ENCODE data around the gene FAF1.

FAF1 gene

DNA sequence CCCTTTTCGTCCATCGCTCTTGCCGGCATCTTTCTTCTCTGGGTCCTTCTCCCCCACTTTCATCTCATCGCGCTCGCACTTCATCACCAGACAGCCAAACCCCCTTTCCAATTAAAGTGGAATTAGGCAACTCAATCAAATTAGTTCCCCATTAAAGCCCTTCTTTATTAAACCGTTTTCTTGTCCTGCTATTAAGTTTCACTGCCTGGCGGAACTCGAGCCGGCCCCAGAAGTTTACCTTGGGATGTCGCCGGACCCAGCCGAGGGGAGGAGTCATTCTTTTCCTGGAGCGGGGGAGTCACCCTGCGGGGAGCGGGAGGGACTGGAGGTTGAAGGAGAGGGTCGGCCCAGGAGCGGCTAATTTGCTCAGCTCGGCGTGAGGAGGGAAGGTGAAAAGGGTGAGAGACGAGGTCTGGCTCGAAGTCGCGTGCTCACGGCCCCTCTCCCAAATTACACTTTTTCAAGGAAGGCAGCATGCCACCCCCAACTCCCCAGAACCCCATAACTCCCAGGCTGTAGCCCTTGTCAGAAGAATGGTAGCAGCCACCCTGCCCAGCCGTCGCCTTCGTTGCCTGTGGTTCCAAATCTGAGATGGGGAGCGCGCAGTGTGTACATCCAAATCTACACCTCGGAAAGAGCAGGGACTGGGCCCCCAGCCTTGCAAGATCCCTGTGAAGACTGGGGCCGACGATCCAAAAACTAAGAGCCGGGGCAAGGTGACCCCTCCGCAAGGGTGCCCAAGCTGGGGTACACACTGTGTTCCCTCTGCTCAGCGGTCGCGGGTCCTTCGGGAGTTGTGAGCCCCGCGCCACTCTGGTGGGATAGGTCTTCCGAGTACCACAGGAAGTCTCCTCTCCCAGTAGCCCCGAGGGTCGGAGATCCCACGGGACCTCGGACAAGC lies 543.3 kb downstream of the FAF1 start:
- DNase-seq (ENCODE audit: low read depth in 2 of 2) = no peak

DNA sequence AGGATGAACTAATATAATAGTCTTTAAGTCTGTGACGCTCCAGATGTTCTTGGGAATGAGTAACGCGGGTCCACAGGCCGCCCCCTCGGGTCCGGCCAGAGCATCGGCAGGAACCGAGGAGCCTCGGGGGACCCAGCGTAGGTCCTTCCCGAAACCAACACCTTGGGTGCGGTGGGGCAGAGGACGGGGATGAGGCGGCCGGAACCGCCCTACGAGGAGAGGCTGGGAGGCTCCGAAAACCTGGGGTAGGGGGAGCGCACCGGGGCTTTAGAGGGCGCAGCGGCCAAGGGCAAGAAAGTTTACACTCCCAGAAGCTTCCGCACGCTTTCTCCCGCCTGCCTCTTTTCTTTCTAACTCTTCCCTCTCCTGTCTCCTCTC lies 543.9 kb downstream of the FAF1 start:
- DNase-seq (ENCODE audit: low read depth in 2 of 2) = no peak

DNA sequence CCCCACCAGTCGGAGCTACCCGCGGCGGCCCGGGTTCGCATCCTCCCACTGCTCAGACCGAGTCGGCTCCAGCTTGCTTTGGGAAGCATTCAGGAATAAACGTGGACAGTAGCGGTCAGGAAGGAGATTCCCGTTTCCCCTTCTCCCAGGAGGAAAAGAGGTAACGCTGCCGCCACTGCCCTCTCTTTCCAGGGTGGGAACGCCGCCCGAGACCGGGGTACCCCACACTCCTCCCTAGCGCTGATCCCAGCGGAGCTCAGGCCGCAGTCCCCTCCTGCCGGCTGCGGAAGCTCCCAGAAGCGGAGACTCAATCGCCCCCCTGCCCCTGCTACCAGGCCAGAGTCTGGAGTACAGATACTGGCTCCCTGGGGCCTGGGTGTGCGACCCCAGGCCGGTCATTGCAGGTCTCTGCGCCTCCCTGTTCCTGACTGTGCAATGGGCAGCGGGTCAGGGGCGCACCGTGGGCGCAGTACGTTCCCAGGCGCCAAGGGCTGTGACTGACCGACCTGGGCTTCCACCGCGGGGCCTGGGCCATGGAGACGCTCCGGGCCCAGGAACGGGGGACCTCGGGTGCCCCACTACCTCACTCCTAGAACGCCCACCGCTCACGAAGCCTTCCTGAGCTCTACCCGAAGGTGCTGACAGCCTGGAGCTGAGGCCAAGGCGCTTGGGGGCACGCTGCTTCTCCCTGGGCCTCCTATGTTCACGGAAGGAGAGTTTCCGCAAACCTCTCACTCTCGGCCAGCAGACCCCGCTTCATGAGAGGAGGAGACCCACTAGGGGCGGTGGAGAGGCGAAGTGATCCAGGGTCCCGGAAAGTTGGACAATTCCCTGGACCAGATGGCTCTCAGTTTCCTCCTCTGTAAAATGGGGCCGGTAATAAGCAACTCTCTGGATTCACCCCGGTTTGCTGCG lies 544.6 kb downstream of the FAF1 start:
- DNase-seq (ENCODE audit: low read depth in 2 of 2) = no peak

DNA sequence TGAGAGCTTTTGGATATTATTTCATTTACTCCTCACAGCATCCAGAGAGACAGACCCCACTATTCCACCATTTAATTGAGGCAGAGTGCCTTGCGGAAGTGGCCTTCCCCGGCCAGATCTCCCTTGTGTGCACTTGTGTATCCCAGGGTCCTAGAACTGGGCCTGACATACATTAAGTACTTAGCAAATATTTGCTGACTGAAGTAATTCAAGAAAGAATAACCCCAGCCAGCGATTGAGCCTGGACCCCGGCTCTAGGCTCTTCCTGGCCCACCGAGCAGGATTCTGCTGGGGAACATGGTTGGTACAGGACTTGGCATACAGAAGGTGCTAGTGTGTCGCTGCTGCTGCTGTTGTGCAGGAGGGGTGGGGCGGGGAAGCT lies 545.2 kb downstream of the FAF1 start:
- no peak for DNase-seq (ENCODE audit: low read depth in 2 of 2)

DNA sequence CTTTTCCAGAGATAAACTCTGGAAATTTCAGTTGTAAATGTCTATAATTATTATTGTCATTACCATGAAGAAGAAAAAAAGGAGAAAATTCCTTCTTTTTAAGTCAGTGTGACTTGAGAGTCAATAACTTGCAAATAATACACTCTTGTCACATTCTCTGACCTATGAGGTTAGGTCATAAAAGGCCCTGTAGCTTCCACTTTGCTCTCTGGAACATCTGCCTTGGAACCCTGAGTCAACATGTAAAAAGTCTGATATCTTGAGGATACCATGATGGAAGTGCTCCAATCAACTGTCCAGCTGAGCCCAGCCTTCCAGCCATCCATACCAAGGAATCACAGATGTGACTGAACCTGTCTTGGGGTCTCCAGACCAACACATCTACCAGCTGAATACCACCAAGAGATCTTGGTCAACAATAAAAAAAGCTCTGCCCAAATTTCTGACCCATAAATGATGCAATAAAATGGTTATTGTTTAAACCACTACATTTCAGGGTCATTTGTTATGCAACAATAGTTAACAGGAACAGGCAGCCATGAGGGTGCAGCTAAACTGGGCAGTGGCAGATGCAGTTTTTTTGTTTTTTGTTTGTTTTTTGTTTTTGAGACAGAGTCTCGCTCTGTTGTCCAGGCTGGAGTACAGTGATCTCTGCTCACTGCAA lies 547.1 kb downstream of the FAF1 start:
- DNase-seq (ENCODE audit: low read depth in 2 of 2) = no peak

DNA sequence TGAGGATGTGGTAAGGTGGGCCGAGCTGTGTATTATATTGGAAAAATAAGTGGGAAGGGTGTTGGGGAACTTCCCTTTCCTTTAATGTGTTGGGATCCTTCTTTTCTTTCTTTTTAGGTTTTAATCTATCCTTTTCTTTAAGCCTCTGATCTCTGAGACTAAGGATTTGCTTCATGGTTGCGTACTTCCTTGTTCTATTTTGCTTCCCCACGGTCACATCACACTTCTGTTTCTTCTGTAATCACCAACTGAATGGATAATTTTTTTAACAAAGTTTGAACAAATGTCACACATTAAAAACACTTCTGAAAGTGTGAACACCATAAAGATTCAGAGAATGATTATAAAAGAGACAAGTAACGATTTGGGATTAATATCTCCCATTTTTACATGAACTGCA lies 554.3 kb downstream of the FAF1 start:
- no peak for DNase-seq (ENCODE audit: low read depth in 2 of 2)

DNA sequence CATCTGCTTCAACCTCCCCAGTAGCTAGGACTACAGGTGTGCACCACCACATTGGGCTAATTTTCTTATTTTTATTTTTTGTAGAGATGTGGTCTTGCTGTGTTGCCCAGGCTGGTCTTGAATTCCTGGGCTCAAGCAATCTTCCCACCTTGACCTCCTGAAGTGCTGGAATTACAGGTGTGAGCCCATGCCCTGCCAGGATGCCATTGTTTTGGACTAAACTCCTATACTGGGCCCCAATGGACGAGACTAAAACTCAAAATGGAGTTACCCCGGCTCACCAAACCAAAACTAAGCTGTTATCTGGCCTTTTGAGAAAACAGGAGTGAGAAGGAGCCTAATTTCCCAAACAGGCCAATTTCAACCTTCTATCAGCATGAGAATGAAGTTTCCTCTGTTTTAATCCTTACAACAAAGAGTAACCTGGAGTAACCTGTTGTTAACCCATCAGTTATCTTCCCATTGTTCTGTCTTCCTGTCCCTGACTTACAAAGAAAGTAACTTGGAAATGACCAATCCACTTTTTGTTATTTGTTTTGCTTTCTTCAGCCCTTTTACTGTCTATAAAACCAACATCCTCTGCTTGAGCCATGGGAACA lies 566.4 kb downstream of the FAF1 start:
- no peak for DNase-seq (ENCODE audit: low read depth in 2 of 2)

Measured in fibroblast of skin of left quadriceps (primary cell).